Esophagus muscularis mucosa (tissue), 4 donors: ENCODE measurements around the gene UQCR10. TPM values are rescaled to one million over a fixed set of nuclear protein-coding genes. Genes with fewer than 3 reads are reported as not detected.

Source experiments
- DNase-seq: peaks from one replicate; pipeline ENCODE4 v3.0.0-alpha.2; 2017; ENCODE audit errors: extremely low spot score
- H3K27ac ChIP-seq, 4 donors: fragments of 200-600 bp; sonication (generic); replicated peaks in 1 of 4; 1 replicate in 3 of 4; 2 replicates in 1 of 4; pipeline ENCODE4 v1.5.1; 2016 to 2019; ENCODE audit warnings: mild to moderate bottlenecking in 1 of 4
- H3K27me3 ChIP-seq, 4 donors: fragments of 200-600 bp; sonication (generic); one replicate each; pipeline versions ENCODE4 v1.5.1 to v1.6.0; 2016 to 2019
- H3K36me3 ChIP-seq, 4 donors: fragments of 200-600 bp; sonication (generic); one replicate each; pipeline ENCODE4 v1.5.1; 2016 to 2019
- H3K4me1 ChIP-seq, 4 donors: fragments of 200-600 bp; sonication (generic); one replicate each; pipeline ENCODE4 v1.5.1; 2016 to 2019
- H3K4me3 ChIP-seq, 4 donors: fragments of 200-600 bp; sonication (generic); 1 replicate in 2 of 4; 2 replicates in 2 of 4; pipeline ENCODE4 v1.5.1; 2016 to 2019; ENCODE audit warnings: mild to moderate bottlenecking in 4 of 4, moderate library complexity in 1 of 4
- H3K9me3 ChIP-seq, 4 donors: fragments of 200-600 bp; sonication (generic); 1 replicate in 3 of 4; 2 replicates in 1 of 4; pipeline ENCODE4 v1.5.1; 2016 to 2019
- CTCF ChIP-seq, 3 experiments: fragments of 200-600 bp in 2 of 3; fragments of 450-650 bp in 1 of 3; sonication (generic) in 2 of 3; IDR thresholded peaks; one replicate each; pipeline ENCODE4 v1.5.1; 2017 to 2019; ENCODE audit warnings: antibody characterized with exemption in 3 of 3, mild to moderate bottlenecking in 2 of 3, moderate library complexity in 1 of 3
- EP300 ChIP-seq: sonication (generic); formaldehyde crosslinking; IDR thresholded peaks from one replicate; pipeline ENCODE4 v1.6.1; 2017; ENCODE audit warnings: antibody characterized with exemption
- POLR2A ChIP-seq: fragments of 450-650 bp; IDR thresholded peaks from one replicate; pipeline ENCODE4 v1.6.1; 2017; ENCODE audit warnings: antibody characterized with exemption, moderate library complexity, mild to moderate bottlenecking, low read depth
- POLR2AphosphoS5 ChIP-seq, 2 donors: sonication (generic); formaldehyde crosslinking; IDR thresholded peaks; one replicate each; pipeline ENCODE4 v1.6.1; 2017; ENCODE audit warnings: antibody characterized with exemption in 2 of 2
- WGBS: methylation state at CpG from one replicate; pipeline ENCODE4 v1.1.5; 2018; 5-methylcytosine and 5-hydroxymethylcytosine counted together
- intact Hi-C: fragments of 100-400 bp; cut with DNase I; formaldehyde crosslinking; loops from one replicate; pipeline ENCODE4 v1.15.1; 2023
- total RNA-seq, 4 donors: library from RNA; depleted of rRNA; stranded (reverse); fragments of >200 nt; gene quantifications; one replicate each; pipeline versions ENCODE4 v1.1.0 to v1.2.1, GENCODE V29; 2016

Gene UQCR10
- total RNA-seq, 4 donors from 2014 or later, result 57.5 to 81.7 (median 59.0) TPM

- 78% methylated on average over 5 of the region's 5 CpGs for WGBS
- H3K4me3 ChIP-seq, result no peak overlapping the region
- no peak overlapping the region for H3K27ac ChIP-seq
Observed at GRCh38 chr22:29795663-29796062, 28.5 kb downstream of the UQCR10 start.

GRCh38 chr22:29797351-29797750 is 30.2 kb downstream of the UQCR10 start:
- intact Hi-C loops, result no loop called here
- peaks cover 44 to 100% (median 92%) of the 10 kb centered on the region in 4 donors for H3K36me3 ChIP-seq
- H3K4me1 ChIP-seq, result peaks cover 17 to 23% (median 20%) of the 10 kb centered on the region in 4 donors
- no peak for DNase-seq
- 79% methylated on average over 3 of the region's 3 CpGs for WGBS
- no peak overlapping the region for H3K4me3 ChIP-seq
- H3K27me3 ChIP-seq, result no peaks in the 10 kb centered on the region
- TF ChIP-seq CTCF (IDR thresholded peaks at IDR 0.05) (no peak), POLR2A (no peak), POLR2AphosphoS5 (IDR thresholded peaks at IDR 0.05) (no peak), EP300 (no peak)
- no peak overlapping the region for H3K27ac ChIP-seq
- H3K9me3 ChIP-seq, result no peaks in the 10 kb centered on the region

More at GRCh38 chr22:29795663-29796062, 28.5 kb downstream of the UQCR10 start:
- no peaks in the 10 kb centered on the region for H3K9me3 ChIP-seq
- intact Hi-C loops, result no loop called here
- TF ChIP-seq POLR2AphosphoS5 (IDR thresholded peaks at IDR 0.05) (no peak), EP300 (no peak), POLR2A (no peak), CTCF (IDR thresholded peaks at IDR 0.05) (no peak)
- peaks cover 40 to 100% (median 92%) of the 10 kb centered on the region in 4 donors for H3K36me3 ChIP-seq
- no peaks in the 10 kb centered on the region for H3K27me3 ChIP-seq
- H3K4me1 ChIP-seq, result peaks cover 17 to 23% (median 20%) of the 10 kb centered on the region in 4 donors
- no peak for DNase-seq

GRCh38 chr22:29798318-29798717 is 31.1 kb downstream of the UQCR10 start:
- peak overlapping the region in 3 of 4 donors; percentile 59 to 69 (median 63) for H3K27ac ChIP-seq
- intact Hi-C loops, result no loop called here
- 79% methylated on average over 6 of the region's 6 CpGs for WGBS
- peaks cover 34 to 100% (median 90%) of the 10 kb centered on the region in 4 donors for H3K36me3 ChIP-seq
- H3K4me1 ChIP-seq, result peaks cover 17 to 23% (median 20%) of the 10 kb centered on the region in 4 donors
- DNase-seq, result no peak
- H3K4me3 ChIP-seq, result no peak overlapping the region
- no peak for TF ChIP-seq CTCF (IDR thresholded peaks at IDR 0.05)
- no peak for TF ChIP-seq POLR2A
- no peaks in the 10 kb centered on the region for H3K27me3 ChIP-seq
- H3K9me3 ChIP-seq, result no peaks in the 10 kb centered on the region

GRCh38 chr22:29798801-29799200 is 31.6 kb downstream of the UQCR10 start:
- WGBS, result no CpG with 5 or more reads among the region's 2 CpGs
- DNase-seq, result no peak
- TF ChIP-seq POLR2AphosphoS5 (IDR thresholded peaks at IDR 0.05), result no peak
- TF ChIP-seq CTCF (IDR thresholded peaks at IDR 0.05), result no peak
- TF ChIP-seq POLR2A, result no peak
- no peak for TF ChIP-seq EP300
- no peaks in the 10 kb centered on the region for H3K9me3 ChIP-seq
- H3K27ac ChIP-seq, result peak overlapping the region; percentile 59 to 69 (median 66)
- peaks cover 17 to 23% (median 20%) of the 10 kb centered on the region in 4 donors for H3K4me1 ChIP-seq
- no peaks in the 10 kb centered on the region for H3K27me3 ChIP-seq
- intact Hi-C loops, result no loop called here
- H3K4me3 ChIP-seq, result peak overlapping the region in 1 of 4 donors; percentile 18
- H3K36me3 ChIP-seq, result peaks cover 34 to 100% (median 90%) of the 10 kb centered on the region in 4 donors

- H3K27ac ChIP-seq, result peak overlapping the region; percentile 59 to 69 (median 66)
- peaks cover 37 to 100% (median 91%) of the 10 kb centered on the region in 4 donors for H3K36me3 ChIP-seq
- intact Hi-C loops, result no loop called here
- H3K4me3 ChIP-seq, result peak overlapping the region in 1 of 4 donors; percentile 18
- no peaks in the 10 kb centered on the region for H3K9me3 ChIP-seq
- peak; percentile 52 to 58 for TF ChIP-seq POLR2AphosphoS5 (IDR thresholded peaks at IDR 0.05)
- no peak for TF ChIP-seq CTCF (IDR thresholded peaks at IDR 0.05)
- no peak for TF ChIP-seq POLR2A
- no peak for TF ChIP-seq EP300
- DNase-seq, result peak; percentile 96
- H3K4me1 ChIP-seq, result peaks cover 17 to 23% (median 20%) of the 10 kb centered on the region in 4 donors
- 60% methylated on average over 4 of the region's 8 CpGs for WGBS
- no peaks in the 10 kb centered on the region for H3K27me3 ChIP-seq
Observed at GRCh38 chr22:29799217-29799680, 32.1 kb downstream of the UQCR10 start.
